Lower lobe of right lung (tissue), 2 donors: ENCODE data around the gene NPHS1. TPM values are rescaled to one million over a fixed set of nuclear protein-coding genes. Genes with fewer than 3 reads are reported as not detected.
"Not testable (repeated sequence)": the region's sequence is repeated elsewhere in the genome, so short reads cannot be mapped to it uniquely, and the experiment has no call there.

ENCODE experiments used
- ATAC-seq, 2 donors: fragments of 200-7000 bp; cut with Tn5 transposase; one replicate each; pipeline ENCODE4 v1.9.1; 2020 to 2022; ENCODE audit warnings: mild to moderate bottlenecking in 2 of 2, moderate library complexity in 2 of 2
- DNase-seq: peaks from one replicate; pipeline ENCODE4 v3.0.0-alpha.2; 2020
- H3K27ac ChIP-seq: fragments of 200-600 bp; one replicate; pipeline ENCODE4 v1.8.0; 2022
- H3K27me3 ChIP-seq: fragments of 200-600 bp; one replicate; pipeline ENCODE4 v1.8.0; 2022; ENCODE audit warnings: low read depth
- H3K36me3 ChIP-seq: fragments of 200-600 bp; one replicate; pipeline ENCODE4 v1.8.0; 2022; ENCODE audit warnings: mild to moderate bottlenecking
- H3K4me1 ChIP-seq: fragments of 200-600 bp; one replicate; pipeline ENCODE4 v1.8.0; 2022
- H3K4me3 ChIP-seq: fragments of 200-600 bp; one replicate; pipeline ENCODE4 v1.8.0; 2022; ENCODE audit warnings: mild to moderate bottlenecking
- H3K9me3 ChIP-seq: fragments of 200-600 bp; one replicate; pipeline ENCODE4 v1.8.0; 2022
- CTCF ChIP-seq: fragments of 200-600 bp; IDR thresholded peaks from one replicate; pipeline ENCODE4 v1.8.0; 2022; ENCODE audit warnings: antibody characterized with exemption, mild to moderate bottlenecking
- intact Hi-C: fragments of 100-400 bp; cut with DNase I; formaldehyde crosslinking; loops from one replicate; pipeline ENCODE4 v1.11.0; 2022
- total RNA-seq: library from RNA; stranded (reverse); fragmentation: NEBNext Ultra II Directional; extraction: Animal tissue kit (Norgen Biotek cat#: 25700); gene quantifications from one replicate; pipeline ENCODE4 v1.2.1, GENCODE V29; 2021
- donor health status: DM: no; HTN: yes; CAD: no; lungs with severe emphysema.

Gene NPHS1
- total RNA-seq, 1 donor from 2014 or later: not detected

DNA sequence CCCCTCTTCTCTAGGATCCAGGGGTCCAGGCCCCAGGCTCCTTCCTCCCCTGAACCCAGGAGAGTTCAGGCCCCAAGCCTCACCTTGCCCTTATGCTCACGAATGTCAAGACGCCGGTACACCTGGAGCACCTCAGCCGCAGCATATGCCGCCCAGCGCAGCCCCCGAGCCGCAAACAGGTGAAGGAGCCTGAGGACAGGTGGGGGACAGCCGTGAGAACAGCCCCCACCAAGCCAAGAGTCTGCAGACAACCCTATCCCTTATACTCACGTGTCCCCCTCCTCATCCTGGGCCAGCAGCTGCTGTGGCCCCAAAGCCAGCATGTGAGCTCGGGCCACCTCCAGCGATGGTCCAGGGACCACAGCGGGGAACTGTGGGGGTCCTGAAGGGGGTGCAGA lies 44.3 kb upstream of the NPHS1 start:
- Histone ChIP-seq H3K4me1 (peaks cover 26% of the 10 kb centered on the region), H3K9me3 (no peaks in the 10 kb centered on the region), H3K27ac (no peak overlapping the region), H3K36me3 (peaks cover 64% of the 10 kb centered on the region), H3K4me3 (no peak overlapping the region), H3K27me3 (no peaks in the 10 kb centered on the region)
- intact Hi-C loops: no loop called here
- DNase-seq (no peak), ATAC-seq (no peak)
- TF ChIP-seq CTCF: no peak

DNA sequence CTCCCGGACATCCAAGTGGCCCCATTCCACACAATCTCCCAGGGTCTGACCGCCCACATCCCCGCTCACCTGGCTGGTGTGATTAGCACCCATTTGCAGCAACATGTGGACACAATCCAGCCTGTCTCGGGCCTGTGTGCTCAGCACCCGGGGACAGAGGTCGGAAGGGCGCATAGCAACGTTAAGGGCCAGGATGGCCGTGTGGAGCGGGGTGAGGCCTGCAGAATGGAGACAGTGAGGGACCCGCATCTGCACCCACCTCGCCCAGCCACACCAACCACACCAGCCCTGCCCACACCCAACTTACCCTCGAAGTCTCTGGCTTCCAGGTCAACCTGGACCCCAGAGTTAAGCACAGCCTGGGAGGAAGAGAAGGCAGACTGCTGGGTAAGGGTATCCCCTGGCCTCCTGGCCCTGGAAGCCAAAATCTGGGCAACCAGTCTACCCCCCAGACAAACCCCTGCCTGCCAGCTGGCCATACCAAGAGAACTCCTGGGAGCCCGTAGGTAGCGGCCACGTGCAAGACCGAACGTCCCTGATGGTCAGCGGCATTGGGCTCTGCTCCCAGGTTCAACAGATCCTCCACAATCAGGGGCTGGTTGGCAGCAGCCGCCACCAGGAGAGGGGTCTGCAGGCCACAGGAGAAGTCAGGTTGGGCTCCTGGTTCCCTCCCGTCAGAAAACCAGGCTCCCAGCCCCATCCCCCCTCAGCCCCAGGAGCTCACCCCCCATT lies 43.8 kb upstream of the NPHS1 start:
- intact Hi-C loops: no loop called here
- Histone ChIP-seq H3K4me3 (no peak overlapping the region), H3K4me1 (peaks cover 21% of the 10 kb centered on the region), H3K9me3 (no peaks in the 10 kb centered on the region), H3K27me3 (no peaks in the 10 kb centered on the region), H3K27ac (no peak overlapping the region), H3K36me3 (peaks cover 70% of the 10 kb centered on the region)
- ATAC-seq: no peak
- no peak for DNase-seq
- no peak for TF ChIP-seq CTCF

DNA sequence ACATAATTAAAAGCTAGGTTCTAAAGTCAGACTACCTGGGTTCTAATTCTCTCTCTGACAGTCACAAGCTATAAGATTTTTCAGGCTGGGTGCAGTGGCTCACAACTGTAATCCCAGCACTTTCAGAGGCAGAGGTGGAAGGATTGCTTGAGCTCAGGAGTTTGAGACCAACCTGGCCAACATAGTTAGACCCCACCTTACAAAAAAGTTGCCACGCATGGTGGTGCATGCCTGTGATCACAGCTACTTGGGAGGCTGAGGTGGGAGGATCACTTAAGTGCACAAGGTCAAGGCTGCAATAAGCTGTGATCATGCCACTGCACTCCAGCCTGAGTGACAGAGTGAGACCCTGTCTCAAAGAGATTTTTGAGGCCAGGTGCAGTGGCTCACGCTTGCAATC lies 42.0 kb upstream of the NPHS1 start:
- intact Hi-C loops: no loop called here
- Histone ChIP-seq H3K9me3 (no peaks in the 10 kb centered on the region), H3K4me1 (peaks cover 17% of the 10 kb centered on the region), H3K36me3 (peaks cover 87% of the 10 kb centered on the region), H3K27ac (no peak overlapping the region), H3K27me3 (no peaks in the 10 kb centered on the region), H3K4me3 (no peak overlapping the region)
- no peak for TF ChIP-seq CTCF
- DNase-seq (no peak), ATAC-seq (no peak)

DNA sequence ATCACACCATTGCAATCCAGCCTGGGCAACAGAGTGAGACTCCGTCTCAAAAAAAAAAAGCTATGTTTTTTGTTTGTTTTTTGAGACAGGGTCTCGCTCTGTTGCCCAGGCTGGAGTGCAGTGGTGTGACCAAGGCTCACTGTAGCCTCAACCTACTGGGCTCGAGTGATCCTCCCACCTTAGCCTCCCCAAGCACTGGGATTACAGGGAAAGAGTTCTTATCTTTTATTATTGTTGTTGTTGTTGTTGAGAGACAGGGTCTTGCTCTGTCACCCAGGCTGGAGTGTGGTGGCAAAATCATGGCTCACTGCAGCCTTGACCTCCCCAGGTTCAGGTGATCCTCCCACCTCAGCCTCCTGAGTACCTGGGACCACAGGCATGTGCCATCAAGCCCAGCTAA lies 39.5 kb upstream of the NPHS1 start:
- H3K27ac ChIP-seq, DNase-seq, ATAC-seq, H3K27me3 ChIP-seq, H3K4me1 ChIP-seq, H3K9me3 ChIP-seq, intact Hi-C loops, H3K4me3 ChIP-seq: not testable (repeated sequence)
- H3K36me3 ChIP-seq: peaks cover 94% of the 10 kb centered on the region

DNA sequence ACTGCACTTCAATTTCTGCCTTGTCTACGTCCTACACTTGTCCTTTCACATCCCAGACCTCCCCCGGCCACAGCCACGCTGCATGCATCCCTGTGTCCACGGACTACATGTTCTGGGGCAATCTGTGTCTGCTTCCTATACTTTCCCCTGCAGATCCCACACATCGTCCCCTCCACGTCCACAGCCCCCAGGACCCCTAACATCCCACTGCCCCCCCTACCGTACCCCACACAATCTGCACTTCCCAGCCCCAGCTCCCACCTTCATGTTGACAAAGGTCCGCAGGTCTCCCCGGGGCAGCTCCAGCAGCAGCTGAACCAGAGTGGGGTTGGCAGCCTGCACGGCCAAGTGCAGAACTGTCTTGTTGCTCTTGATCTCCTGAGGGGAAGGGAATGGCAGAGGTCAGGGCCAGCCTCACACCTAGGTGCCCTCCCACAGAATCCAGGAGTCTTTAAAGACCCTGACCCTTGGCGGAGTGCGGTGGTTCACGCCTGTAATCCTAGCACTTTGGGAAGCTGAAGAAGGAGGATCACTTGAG lies 37.9 kb upstream of the NPHS1 start:
- Histone ChIP-seq H3K4me3 (no peak overlapping the region), H3K27me3 (no peaks in the 10 kb centered on the region), H3K9me3 (no peaks in the 10 kb centered on the region), H3K36me3 (peaks cover 78% of the 10 kb centered on the region), H3K27ac (no peak overlapping the region), H3K4me1 (no peaks in the 10 kb centered on the region)
- no peak for DNase-seq
- intact Hi-C loops: no loop called here
- TF ChIP-seq CTCF: no peak
- ATAC-seq: peak in 1 of 2 donors; percentile 13

DNA sequence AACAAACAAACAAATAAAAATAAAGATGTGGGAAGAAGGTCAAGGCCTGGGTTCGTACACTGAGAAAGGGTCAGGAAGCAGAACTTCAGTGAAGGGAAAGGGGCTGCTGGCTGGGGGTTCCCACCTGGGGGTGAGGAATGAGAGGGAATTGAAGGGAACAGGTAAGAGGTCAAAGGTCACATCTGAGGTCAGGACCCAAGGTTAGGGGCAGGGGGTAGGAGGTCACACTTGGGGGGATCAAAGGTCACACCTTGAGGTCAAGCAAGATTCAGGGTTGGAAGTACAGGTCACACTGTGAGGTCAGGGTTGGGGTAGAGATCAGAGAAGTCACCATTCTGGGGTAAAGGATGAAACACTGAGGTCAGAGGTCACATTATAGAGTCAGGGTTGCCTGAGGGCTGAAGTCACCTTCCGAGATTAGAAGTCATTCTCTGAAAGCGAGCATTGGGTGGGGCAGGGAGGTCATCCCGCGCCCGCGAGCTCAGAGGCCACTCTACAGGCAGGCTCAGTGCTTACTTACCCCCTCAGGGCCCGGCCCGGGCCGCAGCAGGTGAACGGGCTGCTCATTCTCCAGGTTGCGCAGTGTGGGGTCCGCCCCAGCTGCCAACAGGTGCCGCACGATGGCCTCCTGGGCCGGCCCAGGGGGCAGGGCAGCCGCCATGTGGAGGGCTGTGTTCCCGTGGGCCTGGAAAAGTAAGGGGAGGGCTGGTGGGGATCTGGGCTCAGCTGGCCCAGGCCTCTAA lies 37.2 kb upstream of the NPHS1 start:
- no peak for TF ChIP-seq CTCF
- no peaks in the 10 kb centered on the region for H3K9me3 ChIP-seq
- ATAC-seq (peak in 1 of 2 donors; percentile 14), DNase-seq (no peak)
- H3K4me1 ChIP-seq: no peaks in the 10 kb centered on the region
- peaks cover 71% of the 10 kb centered on the region for H3K36me3 ChIP-seq
- no peaks in the 10 kb centered on the region for H3K27me3 ChIP-seq
- no peak overlapping the region for H3K27ac ChIP-seq
- H3K4me3 ChIP-seq: no peak overlapping the region
- intact Hi-C loops: no loop called here
